ENCODE data around the gene GLIS2.

DNA sequence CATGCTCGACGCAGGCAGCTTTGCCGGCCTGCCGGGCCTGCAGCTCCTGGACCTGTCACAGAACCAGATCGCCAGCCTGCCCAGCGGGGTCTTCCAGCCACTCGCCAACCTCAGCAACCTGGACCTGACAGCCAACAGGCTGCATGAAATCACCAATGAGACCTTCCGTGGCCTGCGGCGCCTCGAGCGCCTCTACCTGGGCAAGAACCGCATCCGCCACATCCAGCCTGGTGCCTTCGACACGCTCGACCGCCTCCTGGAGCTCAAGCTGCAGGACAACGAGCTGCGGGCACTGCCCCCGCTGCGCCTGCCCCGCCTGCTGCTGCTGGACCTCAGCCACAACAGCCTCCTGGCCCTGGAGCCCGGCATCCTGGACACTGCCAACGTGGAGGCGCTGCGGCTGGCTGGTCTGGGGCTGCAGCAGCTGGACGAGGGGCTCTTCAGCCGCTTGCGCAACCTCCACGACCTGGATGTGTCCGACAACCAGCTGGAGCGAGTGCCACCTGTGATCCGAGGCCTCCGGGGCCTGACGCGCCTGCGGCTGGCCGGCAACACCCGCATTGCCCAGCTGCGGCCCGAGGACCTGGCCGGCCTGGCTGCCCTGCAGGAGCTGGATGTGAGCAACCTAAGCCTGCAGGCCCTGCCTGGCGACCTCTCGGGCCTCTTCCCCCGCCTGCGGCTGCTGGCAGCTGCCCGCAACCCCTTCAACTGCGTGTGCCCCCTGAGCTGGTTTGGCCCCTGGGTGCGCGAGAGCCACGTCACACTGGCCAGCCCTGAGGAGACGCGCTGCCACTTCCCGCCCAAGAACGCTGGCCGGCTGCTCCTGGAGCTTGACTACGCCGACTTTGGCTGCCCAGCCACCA is 65.4 kb downstream of the GLIS2 start:
- TF ChIP-seq, protein P1, sequence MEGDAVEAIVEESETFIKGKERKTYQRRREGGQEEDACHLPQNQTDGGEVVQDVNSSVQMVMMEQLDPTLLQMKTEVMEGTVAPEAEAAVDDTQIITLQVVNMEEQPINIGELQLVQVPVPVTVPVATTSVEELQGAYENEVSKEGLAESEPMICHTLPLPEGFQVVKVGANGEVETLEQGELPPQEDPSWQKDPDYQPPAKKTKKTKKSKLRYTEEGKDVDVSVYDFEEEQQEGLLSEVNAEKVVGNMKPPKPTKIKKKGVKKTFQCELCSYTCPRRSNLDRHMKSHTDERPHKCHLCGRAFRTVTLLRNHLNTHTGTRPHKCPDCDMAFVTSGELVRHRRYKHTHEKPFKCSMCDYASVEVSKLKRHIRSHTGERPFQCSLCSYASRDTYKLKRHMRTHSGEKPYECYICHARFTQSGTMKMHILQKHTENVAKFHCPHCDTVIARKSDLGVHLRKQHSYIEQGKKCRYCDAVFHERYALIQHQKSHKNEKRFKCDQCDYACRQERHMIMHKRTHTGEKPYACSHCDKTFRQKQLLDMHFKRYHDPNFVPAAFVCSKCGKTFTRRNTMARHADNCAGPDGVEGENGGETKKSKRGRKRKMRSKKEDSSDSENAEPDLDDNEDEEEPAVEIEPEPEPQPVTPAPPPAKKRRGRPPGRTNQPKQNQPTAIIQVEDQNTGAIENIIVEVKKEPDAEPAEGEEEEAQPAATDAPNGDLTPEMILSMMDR (conservative IDR thresholded peaks at IDR 0.05) = no peak
- no peak for TF ChIP-seq ZFX (IDR thresholded peaks at IDR 0.05)

Data from C4-2B (cell line).